SK-N-SH treated with all-trans-retinoic acid at 6 μM for 48 hours (cell line): Measurements from ENCODE around the gene ADAP1.

Experiments
- ATAC-seq: fragments of 200-7000 bp; cut with Tn5 transposase; 3 replicates; pipeline ENCODE4 v1.9.1; 2020; ENCODE audit warnings: mild to moderate bottlenecking, moderate library complexity
- ARNTL ChIP-seq: fragments of 450-650 bp; formaldehyde crosslinking; IDR thresholded peaks from 2 replicates; pipeline ENCODE4 v1.5.0; 2020; ENCODE audit warnings: low read depth, mild to moderate bottlenecking, moderate library complexity, borderline replicate concordance
- BACH2 ChIP-seq: fragments of 250-450 bp; sonication (Bioruptor Pico); IDR thresholded peaks from 2 replicates; pipeline ENCODE4 v1.9.0; 2021; ENCODE audit warnings: mild to moderate bottlenecking, borderline replicate concordance
- CSRNP3 ChIP-seq: fragments of 250-450 bp; sonication (Bioruptor Pico); IDR thresholded peaks from 2 replicates; pipeline ENCODE4 v1.5.1; 2021; ENCODE audit warnings: mild to moderate bottlenecking, moderate library complexity
- ESRRG ChIP-seq: fragments of 250-450 bp; sonication (Bioruptor Pico); IDR thresholded peaks from 2 replicates; pipeline ENCODE4 v1.6.1; 2021; ENCODE audit warnings: mild to moderate bottlenecking
- GLIS3 ChIP-seq: fragments of 250-450 bp; sonication (Bioruptor Pico); IDR thresholded peaks from 2 replicates; pipeline ENCODE4 v1.5.0; 2020; ENCODE audit warnings: mild to moderate bottlenecking, moderate library complexity
- ISL1 ChIP-seq: fragments of 250-450 bp; sonication (Bioruptor Pico); IDR thresholded peaks from 2 replicates; pipeline ENCODE4 v2.1.2; 2022; ENCODE audit warnings: mild to moderate bottlenecking, moderate library complexity
- OSR1 ChIP-seq: fragments of 250-450 bp; sonication (Bioruptor Pico); IDR thresholded peaks from 2 replicates; pipeline ENCODE4 v1.8.0; 2022; ENCODE audit warnings: moderate library complexity, mild to moderate bottlenecking, inconsistent platforms
- PPARA ChIP-seq: fragments of 250-450 bp; sonication (Bioruptor Pico); IDR thresholded peaks from 2 replicates; pipeline ENCODE4 v1.5.0; 2020; ENCODE audit warnings: mild to moderate bottlenecking, borderline replicate concordance
- RARB ChIP-seq: fragments of 250-450 bp; sonication (Bioruptor Pico); IDR thresholded peaks from 2 replicates; pipeline ENCODE4 v1.8.0; 2021; ENCODE audit warnings: mild to moderate bottlenecking, moderate library complexity
- SNAI2 ChIP-seq: fragments of 250-450 bp; sonication (Bioruptor Pico); IDR thresholded peaks from 2 replicates; pipeline ENCODE4 v1.5.0; 2020; ENCODE audit warnings: mild to moderate bottlenecking, moderate library complexity
- TCF4 ChIP-seq: fragments of 250-450 bp; sonication (Bioruptor Pico); IDR thresholded peaks from 2 replicates; pipeline ENCODE4 v1.8.0; 2021; ENCODE audit warnings: mild to moderate bottlenecking, moderate library complexity, borderline replicate concordance
- ZFP30 ChIP-seq: fragments of 450-650 bp; formaldehyde crosslinking; IDR thresholded peaks from 2 replicates; pipeline ENCODE4 v1.5.0; 2022; ENCODE audit warnings: mild to moderate bottlenecking, moderate library complexity
- ZNF70 ChIP-seq: fragments of 450-650 bp; formaldehyde crosslinking; IDR thresholded peaks from 2 replicates; pipeline ENCODE4 v1.5.0; 2020; ENCODE audit warnings: mild to moderate bottlenecking, moderate library complexity
- ZNF8 ChIP-seq: fragments of 450-650 bp; formaldehyde crosslinking; IDR thresholded peaks from 2 replicates; pipeline ENCODE4 v1.5.0; 2020; ENCODE audit warnings: mild to moderate bottlenecking, moderate library complexity
- TF ChIP-seq, protein P1 (sequence below): fragments of 250-450 bp; sonication (Bioruptor Pico); IDR thresholded peaks from 2 replicates; pipeline ENCODE4 v1.5.1; 2020; ENCODE audit warnings: low read depth, mild to moderate bottlenecking, moderate library complexity
- TF ChIP-seq, protein P2 (sequence below): fragments of 250-450 bp; sonication (Bioruptor Pico); IDR thresholded peaks from 2 replicates; pipeline ENCODE4 v1.8.0; 2021; ENCODE audit warnings: low read depth, mild to moderate bottlenecking, moderate library complexity, borderline replicate concordance
- TF ChIP-seq, protein P3 (sequence below): fragments of 250-450 bp; sonication (Bioruptor Pico); IDR thresholded peaks from 2 replicates; pipeline ENCODE4 v1.5.0; 2020; ENCODE audit warnings: mild to moderate bottlenecking, moderate library complexity

Gene ADAP1

GRCh38 chr7:892648-893593 lies 61.6 kb downstream of the ADAP1 start:
- TF ChIP-seq ZNF8 (CRISPR knock-in tag), result no peak
- TF ChIP-seq ESRRG (CRISPR knock-in tag), result no peak
- TF ChIP-seq BACH2 (CRISPR knock-in tag), result no peak
- ATAC-seq, result no peak

- no peak for ATAC-seq
Measured at GRCh38 chr7:891805-892204, 62.7 kb downstream of the ADAP1 start.

GRCh38 chr7:891291-891690 lies 63.2 kb downstream of the ADAP1 start:
- TF ChIP-seq ARNTL (CRISPR knock-in tag) (no peak), ZNF8 (CRISPR knock-in tag) (no peak), BACH2 (CRISPR knock-in tag) (no peak), GLIS3 (CRISPR knock-in tag) (no peak), ZNF70 (no peak), OSR1 (CRISPR knock-in tag) (no peak), ISL1 (CRISPR knock-in tag) (no peak), ESRRG (CRISPR knock-in tag) (no peak), CSRNP3 (CRISPR knock-in tag) (no peak), ZFP30 (CRISPR knock-in tag) (no peak), RARB (CRISPR knock-in tag) (no peak)
- TF ChIP-seq, protein P1, sequence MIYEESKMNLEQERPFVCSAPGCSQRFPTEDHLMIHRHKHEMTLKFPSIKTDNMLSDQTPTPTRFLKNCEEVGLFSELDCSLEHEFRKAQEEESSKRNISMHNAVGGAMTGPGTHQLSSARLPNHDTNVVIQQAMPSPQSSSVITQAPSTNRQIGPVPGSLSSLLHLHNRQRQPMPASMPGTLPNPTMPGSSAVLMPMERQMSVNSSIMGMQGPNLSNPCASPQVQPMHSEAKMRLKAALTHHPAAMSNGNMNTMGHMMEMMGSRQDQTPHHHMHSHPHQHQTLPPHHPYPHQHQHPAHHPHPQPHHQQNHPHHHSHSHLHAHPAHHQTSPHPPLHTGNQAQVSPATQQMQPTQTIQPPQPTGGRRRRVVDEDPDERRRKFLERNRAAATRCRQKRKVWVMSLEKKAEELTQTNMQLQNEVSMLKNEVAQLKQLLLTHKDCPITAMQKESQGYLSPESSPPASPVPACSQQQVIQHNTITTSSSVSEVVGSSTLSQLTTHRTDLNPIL (CRISPR knock-in tag), result no peak
- TF ChIP-seq, protein P2, sequence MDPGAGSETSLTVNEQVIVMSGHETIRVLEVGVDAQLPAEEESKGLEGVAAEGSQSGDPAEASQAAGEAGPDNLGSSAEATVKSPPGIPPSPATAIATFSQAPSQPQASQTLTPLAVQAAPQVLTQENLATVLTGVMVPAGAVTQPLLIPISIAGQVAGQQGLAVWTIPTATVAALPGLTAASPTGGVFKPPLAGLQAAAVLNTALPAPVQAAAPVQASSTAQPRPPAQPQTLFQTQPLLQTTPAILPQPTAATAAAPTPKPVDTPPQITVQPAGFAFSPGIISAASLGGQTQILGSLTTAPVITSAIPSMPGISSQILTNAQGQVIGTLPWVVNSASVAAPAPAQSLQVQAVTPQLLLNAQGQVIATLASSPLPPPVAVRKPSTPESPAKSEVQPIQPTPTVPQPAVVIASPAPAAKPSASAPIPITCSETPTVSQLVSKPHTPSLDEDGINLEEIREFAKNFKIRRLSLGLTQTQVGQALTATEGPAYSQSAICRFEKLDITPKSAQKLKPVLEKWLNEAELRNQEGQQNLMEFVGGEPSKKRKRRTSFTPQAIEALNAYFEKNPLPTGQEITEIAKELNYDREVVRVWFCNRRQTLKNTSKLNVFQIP (CRISPR knock-in tag), result no peak
- no peak for ATAC-seq

More at GRCh38 chr7:891805-892204, 62.7 kb downstream of the ADAP1 start:
- TF ChIP-seq PPARA (CRISPR knock-in tag), result no peak
- TF ChIP-seq, protein P2 (CRISPR knock-in tag), result no peak
- TF ChIP-seq GLIS3 (CRISPR knock-in tag), result no peak
- TF ChIP-seq ESRRG (CRISPR knock-in tag), result no peak
- TF ChIP-seq BACH2 (CRISPR knock-in tag), result no peak
- TF ChIP-seq, protein P3, sequence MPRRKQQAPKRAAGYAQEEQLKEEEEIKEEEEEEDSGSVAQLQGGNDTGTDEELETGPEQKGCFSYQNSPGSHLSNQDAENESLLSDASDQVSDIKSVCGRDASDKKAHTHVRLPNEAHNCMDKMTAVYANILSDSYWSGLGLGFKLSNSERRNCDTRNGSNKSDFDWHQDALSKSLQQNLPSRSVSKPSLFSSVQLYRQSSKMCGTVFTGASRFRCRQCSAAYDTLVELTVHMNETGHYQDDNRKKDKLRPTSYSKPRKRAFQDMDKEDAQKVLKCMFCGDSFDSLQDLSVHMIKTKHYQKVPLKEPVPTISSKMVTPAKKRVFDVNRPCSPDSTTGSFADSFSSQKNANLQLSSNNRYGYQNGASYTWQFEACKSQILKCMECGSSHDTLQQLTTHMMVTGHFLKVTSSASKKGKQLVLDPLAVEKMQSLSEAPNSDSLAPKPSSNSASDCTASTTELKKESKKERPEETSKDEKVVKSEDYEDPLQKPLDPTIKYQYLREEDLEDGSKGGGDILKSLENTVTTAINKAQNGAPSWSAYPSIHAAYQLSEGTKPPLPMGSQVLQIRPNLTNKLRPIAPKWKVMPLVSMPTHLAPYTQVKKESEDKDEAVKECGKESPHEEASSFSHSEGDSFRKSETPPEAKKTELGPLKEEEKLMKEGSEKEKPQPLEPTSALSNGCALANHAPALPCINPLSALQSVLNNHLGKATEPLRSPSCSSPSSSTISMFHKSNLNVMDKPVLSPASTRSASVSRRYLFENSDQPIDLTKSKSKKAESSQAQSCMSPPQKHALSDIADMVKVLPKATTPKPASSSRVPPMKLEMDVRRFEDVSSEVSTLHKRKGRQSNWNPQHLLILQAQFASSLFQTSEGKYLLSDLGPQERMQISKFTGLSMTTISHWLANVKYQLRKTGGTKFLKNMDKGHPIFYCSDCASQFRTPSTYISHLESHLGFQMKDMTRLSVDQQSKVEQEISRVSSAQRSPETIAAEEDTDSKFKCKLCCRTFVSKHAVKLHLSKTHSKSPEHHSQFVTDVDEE, result no peak

DNA sequence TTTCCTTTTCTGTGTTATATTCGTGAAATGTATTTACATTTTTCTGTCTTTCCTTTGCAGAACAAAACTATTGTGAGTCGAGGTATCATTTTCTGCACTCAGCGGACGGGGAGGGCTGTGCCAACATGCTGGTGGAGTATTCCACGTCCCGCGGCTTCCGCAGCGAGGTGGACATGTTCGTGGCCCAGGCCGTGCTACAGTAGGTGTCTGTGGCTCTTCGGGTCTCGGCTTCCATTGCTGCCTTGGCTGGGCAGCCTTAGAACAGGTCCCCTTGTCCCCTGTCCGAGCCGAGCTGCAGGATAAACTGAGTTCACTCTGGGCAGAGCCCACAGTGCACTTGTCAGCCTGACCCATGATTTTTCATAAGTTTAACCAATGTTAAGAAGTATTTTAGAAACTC lies 63.6 kb downstream of the ADAP1 start:
- ATAC-seq, result no peak
- TF ChIP-seq ISL1 (CRISPR knock-in tag), result no peak
- TF ChIP-seq, protein P3, result no peak
- no peak for TF ChIP-seq ESRRG (CRISPR knock-in tag)
- TF ChIP-seq ZNF70, result no peak
- TF ChIP-seq RARB (CRISPR knock-in tag), result no peak
- TF ChIP-seq ZFP30 (CRISPR knock-in tag), result no peak
- TF ChIP-seq TCF4 (CRISPR knock-in tag), result no peak
- no peak for TF ChIP-seq SNAI2
- no peak for TF ChIP-seq ARNTL (CRISPR knock-in tag)
- no peak for TF ChIP-seq GLIS3 (CRISPR knock-in tag)
- TF ChIP-seq, protein P2 (CRISPR knock-in tag), result no peak
